Measurements from ENCODE around the gene KLHL30. TPM values are rescaled to one million over a fixed set of nuclear protein-coding genes. Genes with fewer than 3 reads are reported as not detected.

Gene KLHL30
- total RNA-seq, 1 experiment from 2014 or later: 0.61 TPM

DNA sequence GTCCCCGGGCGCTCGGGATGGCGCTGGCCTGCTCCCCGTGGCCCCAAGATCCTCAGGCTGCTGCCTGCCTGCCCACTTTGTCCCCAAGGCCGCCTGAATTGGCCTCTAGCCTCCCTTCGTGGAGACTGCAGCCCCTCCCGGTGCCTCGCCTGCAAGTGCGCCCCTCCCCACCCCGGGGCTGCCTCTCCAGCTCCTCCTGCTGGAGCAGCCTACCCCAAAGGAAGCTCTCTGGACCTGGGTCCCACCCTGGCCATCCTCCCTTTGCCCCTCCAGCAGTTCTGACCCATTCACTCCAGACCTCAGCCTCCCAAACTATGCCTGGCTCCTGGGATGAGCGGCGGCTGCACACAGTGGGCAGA, 32.1 kb upstream of the KLHL30 start:
- DNase-seq (ENCODE audit: low read depth, low spot score) (no peak), ATAC-seq (0 out of 2 replicates have a peak, but pooled peaks have one; percentile 12)
- Histone ChIP-seq H4K20me1 (ENCODE audit: insufficient read depth) (no peaks in the 10 kb centered on the region), H3K9ac (ENCODE audit: low read length) (no peak overlapping the region), H3K4me2 (ENCODE audit: low read length) (no peak overlapping the region), H2AFZ (ENCODE audit: low read depth, low read length, poor library complexity, severe bottlenecking) (no peak overlapping the region), H3K4me1 (ENCODE audit: control insufficient read depth in 1 of 2, insufficient read depth in 2 of 2, low read length in 2 of 2) (peaks cover 0 to 3% of the 10 kb centered on the region in 2 experiments; a peak in 1 of 4 replicates), H3K9me2 (ENCODE audit: insufficient read depth) (no peaks in the 10 kb centered on the region), H3K9me3 (ENCODE audit: control insufficient read depth in 1 of 2, insufficient read depth in 1 of 2, low read depth in 1 of 2, low read length in 2 of 2) (no peaks in the 10 kb centered on the region), H3K79me2 (ENCODE audit: insufficient read depth, low read length) (no peaks in the 10 kb centered on the region), H3K27ac (ENCODE audit: low read depth, low read length) (no peak overlapping the region; the same call in 1 of the 2 replicates), H3K36me3 (ENCODE audit: control insufficient read depth in 1 of 2, insufficient read depth in 2 of 2, low read length in 2 of 2) (no peaks in the 10 kb centered on the region), H3K4me3 (replicated peaks in 1 of 2; ENCODE audit: low read depth in 1 of 2, low read length in 2 of 2) (no peak overlapping the region), H3K27me3 (ENCODE audit: insufficient read depth, low read length) (no peaks in the 10 kb centered on the region)
- TF ChIP-seq CBX3 (IDR thresholded peaks at IDR 0.05; ENCODE audit: low read depth) (no peak), CEBPB (IDR thresholded peaks at IDR 0.05; ENCODE audit: low read depth) (no peak), EGR1 (IDR thresholded peaks at IDR 0.05; ENCODE audit: low read depth) (no peak), SP1 (IDR thresholded peaks at IDR 0.05; ENCODE audit: low read depth) (no peak)
- TF ChIP-seq, protein P1, sequence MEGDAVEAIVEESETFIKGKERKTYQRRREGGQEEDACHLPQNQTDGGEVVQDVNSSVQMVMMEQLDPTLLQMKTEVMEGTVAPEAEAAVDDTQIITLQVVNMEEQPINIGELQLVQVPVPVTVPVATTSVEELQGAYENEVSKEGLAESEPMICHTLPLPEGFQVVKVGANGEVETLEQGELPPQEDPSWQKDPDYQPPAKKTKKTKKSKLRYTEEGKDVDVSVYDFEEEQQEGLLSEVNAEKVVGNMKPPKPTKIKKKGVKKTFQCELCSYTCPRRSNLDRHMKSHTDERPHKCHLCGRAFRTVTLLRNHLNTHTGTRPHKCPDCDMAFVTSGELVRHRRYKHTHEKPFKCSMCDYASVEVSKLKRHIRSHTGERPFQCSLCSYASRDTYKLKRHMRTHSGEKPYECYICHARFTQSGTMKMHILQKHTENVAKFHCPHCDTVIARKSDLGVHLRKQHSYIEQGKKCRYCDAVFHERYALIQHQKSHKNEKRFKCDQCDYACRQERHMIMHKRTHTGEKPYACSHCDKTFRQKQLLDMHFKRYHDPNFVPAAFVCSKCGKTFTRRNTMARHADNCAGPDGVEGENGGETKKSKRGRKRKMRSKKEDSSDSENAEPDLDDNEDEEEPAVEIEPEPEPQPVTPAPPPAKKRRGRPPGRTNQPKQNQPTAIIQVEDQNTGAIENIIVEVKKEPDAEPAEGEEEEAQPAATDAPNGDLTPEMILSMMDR (IDR thresholded peaks at IDR 0.05 in 2 of 3, conservative IDR thresholded peaks at IDR 0.05 in 1 of 3; ENCODE audit: borderline replicate concordance in 1 of 3, insufficient read depth in 1 of 3, low read depth in 2 of 3, low read length in 2 of 3): 0 out of 6 replicates have a peak, but pooled peaks of 1 of the 3 experiments have one; percentile 12
- ChIA-PET RAD21 (ENCODE audit: low non-redundant PET in 1 of 2, low total read pairs in 2 of 2, uncharacterized antibody in 2 of 2, unreplicated experiment in 2 of 2) (no interaction called here), CTCF (interaction anchor here (1.0 kb wide), 1 partner anchor 183 kb away, joined by 3 read pairs; no protein-coding TSS in a partner anchor), POLR2A (no interaction called here)
- no TSS peak for BruUV-seq (replicated peaks)
- intact Hi-C loops (cut with micrococcal nuclease): no loop called here

DNA sequence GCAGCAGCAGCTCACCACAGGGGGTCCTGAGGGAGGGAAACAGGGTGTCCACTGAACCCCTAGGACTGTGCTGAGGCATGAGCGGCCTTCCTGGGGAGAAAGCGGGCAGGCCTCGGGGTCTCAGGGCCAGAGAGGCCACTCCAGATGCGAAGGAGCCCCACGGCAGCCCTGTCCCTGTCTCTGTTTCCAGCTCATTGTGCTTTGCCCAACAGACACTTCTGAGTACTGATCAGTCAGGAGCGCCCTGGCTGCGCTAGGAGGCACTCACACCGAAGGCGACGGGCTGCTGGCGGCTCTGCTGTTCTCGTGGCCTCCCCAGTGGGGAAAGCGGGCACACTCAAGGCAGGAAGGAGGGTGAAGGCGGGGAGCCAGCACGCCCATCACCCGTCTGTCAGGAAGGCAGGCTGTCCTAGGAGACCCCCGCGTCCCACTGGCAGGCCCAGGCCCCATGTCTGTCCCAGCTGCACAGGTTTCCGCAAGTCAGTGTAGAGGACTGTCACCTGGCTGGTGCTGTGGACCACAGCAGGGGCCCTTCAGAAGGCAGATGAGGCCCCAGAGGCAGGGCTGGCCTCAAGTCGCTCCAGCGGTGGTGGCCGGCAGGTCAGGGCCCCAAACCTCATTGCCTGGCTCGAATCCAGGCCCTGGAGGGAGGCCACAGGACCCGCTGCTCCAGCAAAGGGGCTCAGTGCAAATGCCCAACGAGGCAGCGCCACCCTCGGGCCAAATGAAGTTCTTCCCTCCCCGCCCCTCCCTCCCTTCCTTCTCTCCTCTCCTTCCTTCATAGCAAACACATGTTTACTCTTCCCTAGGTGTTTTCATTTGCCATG, 31.6 kb upstream of the KLHL30 start:
- H3K79me2 ChIP-seq (ENCODE audit: insufficient read depth, low read length): no peaks in the 10 kb centered on the region
- no peak for DNase-seq (ENCODE audit: low read depth, low spot score)
- RAD21 ChIA-PET (ENCODE audit: low non-redundant PET in 1 of 2, low total read pairs in 2 of 2, uncharacterized antibody in 2 of 2, unreplicated experiment in 2 of 2): no interaction called here
- CTCF ChIA-PET: interaction anchor here (1.0 kb wide), 1 partner anchor 184 kb away, joined by 3 read pairs; no protein-coding TSS in a partner anchor
- H3K4me1 ChIP-seq (ENCODE audit: control insufficient read depth in 1 of 2, insufficient read depth in 2 of 2, low read length in 2 of 2): peaks cover 0 to 3% of the 10 kb centered on the region in 2 experiments; a peak in 1 of 4 replicates
- H3K9ac ChIP-seq (ENCODE audit: low read length): no peak overlapping the region
- no peaks in the 10 kb centered on the region for H3K9me3 ChIP-seq (ENCODE audit: control insufficient read depth in 1 of 2, insufficient read depth in 1 of 2, low read depth in 1 of 2, low read length in 2 of 2)
- H3K36me3 ChIP-seq (ENCODE audit: control insufficient read depth in 1 of 2, insufficient read depth in 2 of 2, low read length in 2 of 2): no peaks in the 10 kb centered on the region
- TF ChIP-seq RAD21 (IDR thresholded peaks at IDR 0.05; ENCODE audit: low read depth) (peak; percentile 74), CBX3 (IDR thresholded peaks at IDR 0.05; ENCODE audit: low read depth) (no peak)
- TF ChIP-seq, protein P1 (IDR thresholded peaks at IDR 0.05 in 2 of 3, conservative IDR thresholded peaks at IDR 0.05 in 1 of 3; ENCODE audit: borderline replicate concordance in 1 of 3, insufficient read depth in 1 of 3, low read depth in 2 of 3, low read length in 2 of 3): peak; percentile 28 to 48 (median 47); a peak in 5 of 6 replicates
- BruUV-seq (replicated peaks): no TSS peak
- no peaks in the 10 kb centered on the region for H3K27me3 ChIP-seq (ENCODE audit: insufficient read depth, low read length)
- no peaks in the 10 kb centered on the region for H3K9me2 ChIP-seq (ENCODE audit: insufficient read depth)
- H3K4me2 ChIP-seq (ENCODE audit: low read length): no peak overlapping the region
- H3K27ac ChIP-seq (ENCODE audit: low read depth, low read length): no peak overlapping the region; the same call in 1 of the 2 replicates
- no peaks in the 10 kb centered on the region for H4K20me1 ChIP-seq (ENCODE audit: insufficient read depth)
- no peak overlapping the region for H3K4me3 ChIP-seq (replicated peaks in 1 of 2; ENCODE audit: low read depth in 1 of 2, low read length in 2 of 2)
- POLR2A ChIA-PET: no interaction called here
- ATAC-seq: peak; percentile 63
- no peak overlapping the region for H2AFZ ChIP-seq (ENCODE audit: low read depth, low read length, poor library complexity, severe bottlenecking)
- intact Hi-C loops (cut with micrococcal nuclease): loop anchor here (1.0 kb wide), 1 partner anchor 249 kb away; no protein-coding TSS in a partner anchor
